T-cell (primary cell): ENCODE results near the gene CMTM7. TPM values are rescaled to one million over a fixed set of nuclear protein-coding genes. Genes with fewer than 3 reads are reported as not detected.
"Not testable (repeated sequence)": the region's sequence is repeated elsewhere in the genome, so short reads cannot be mapped to it uniquely, and the experiment has no call there.

Experiments
- ATAC-seq, 4 experiments: fragments of 200-7000 bp in 3 of 4; fragments of 150-1000 bp in 1 of 4; cut with Tn5 transposase; replicated peaks in 1 of 4; 1 replicate in 3 of 4; 2 replicates in 1 of 4; pipeline ENCODE4 v1.10.0; 2021; ENCODE audit warnings: moderate library complexity in 3 of 4, mild to moderate bottlenecking in 2 of 4, moderate number of reproducible peaks in 1 of 4
- CTCF ChIA-PET, 2 donors: fragments of 300-600 bp; sonication (Branson Sonifier 250); formaldehyde crosslinking; loops; one replicate each; lab custom pipeline; 2022; ENCODE audit warnings: antibody characterized with exemption in 2 of 2; lab: Charles Lee
- POLR2A ChIA-PET, 2 donors: fragments of 300-600 bp; sonication (Branson Sonifier 250); formaldehyde crosslinking; loops; one replicate each; lab custom pipeline; 2022; ENCODE audit warnings: antibody characterized with exemption in 2 of 2; lab: Charles Lee
- DNase-seq, 35 experiments: peaks; one replicate each; pipeline versions ENCODE4 v3.0.0 to v3.0.0-alpha.2; 2013 to 2023
- H3K27ac ChIP-seq: one replicate; pipeline ENCODE4 v1.5.1; 2013; ENCODE audit warnings: low read length
- H3K27me3 ChIP-seq, 2 experiments: replicated peaks in 1 of 2; 1 replicate in 1 of 2; 2 replicates in 1 of 2; pipeline versions ENCODE4 v1.6.1 to v1.7.0; 2013; ENCODE audit warnings: low read length in 1 of 2, mixed read lengths in 1 of 2; ENCODE audit not compliant: control insufficient read depth in 2 of 2, insufficient read depth in 2 of 2; ENCODE audit errors: extremely low read depth in 1 of 2
- H3K36me3 ChIP-seq, 2 donors: 1 replicate in 1 of 2; 2 replicates in 1 of 2; pipeline versions ENCODE4 v1.6.1 to v1.7.0; 2013; ENCODE audit warnings: low read length in 1 of 2; ENCODE audit not compliant: control insufficient read depth in 2 of 2, insufficient read depth in 1 of 2; ENCODE audit errors: extremely low read depth in 1 of 2
- H3K4me1 ChIP-seq, 2 experiments: 1 replicate in 1 of 2; 2 replicates in 1 of 2; pipeline versions ENCODE4 v1.6.1 to v1.7.0; 2013; ENCODE audit warnings: low read length in 2 of 2, mixed read lengths in 1 of 2; ENCODE audit not compliant: insufficient read depth in 2 of 2, control insufficient read depth in 1 of 2; ENCODE audit errors: extremely low read depth in 1 of 2
- H3K4me3 ChIP-seq, 2 donors: 1 replicate in 1 of 2; 2 replicates in 1 of 2; pipeline versions ENCODE4 v1.5.1 to v1.7.0; 2013; ENCODE audit warnings: mild to moderate bottlenecking in 2 of 2, low read length in 1 of 2, moderate library complexity in 1 of 2; ENCODE audit not compliant: control insufficient read depth in 1 of 2; ENCODE audit errors: extremely low read depth in 1 of 2
- H3K9me3 ChIP-seq: 2 replicates; pipeline ENCODE4 v1.7.0; 2013
- H3K27ac Mint-ChIP-seq, 2 donors: one replicate each; pipeline ENCODE4 v1.8.0; 2020 to 2021; ENCODE audit warnings: mild to moderate bottlenecking in 2 of 2, mixed read lengths in 2 of 2
- H3K27me3 Mint-ChIP-seq, 2 donors: one replicate each; pipeline ENCODE4 v1.8.0; 2021 to 2022; ENCODE audit warnings: mixed read lengths in 2 of 2
- H3K36me3 Mint-ChIP-seq: one replicate; pipeline ENCODE4 v1.8.0; 2021; ENCODE audit warnings: mixed read lengths
- H3K4me1 Mint-ChIP-seq, 3 donors: one replicate each; pipeline ENCODE4 v1.8.0; 2020 to 2022; ENCODE audit warnings: mixed read lengths in 3 of 3, mild to moderate bottlenecking in 1 of 3
- H3K4me3 Mint-ChIP-seq, 3 donors: one replicate each; pipeline ENCODE4 v1.8.0; 2020 to 2022; ENCODE audit warnings: mild to moderate bottlenecking in 3 of 3, mixed read lengths in 3 of 3, moderate library complexity in 3 of 3
- H3K9me3 Mint-ChIP-seq, 3 donors: one replicate each; pipeline ENCODE4 v1.8.0; 2020 to 2022; ENCODE audit warnings: mixed read lengths in 3 of 3
- WGBS: methylation state at CpG from one replicate; pipeline ENCODE4 v1.1.5; 2013; ENCODE audit warnings: missing lambda C conversion rate; ENCODE audit not compliant: insufficient coverage; 5-methylcytosine and 5-hydroxymethylcytosine counted together
- total RNA-seq, 35 experiments: library from RNA in 6 of 35; stranded (reverse) in 6 of 35; fragments of 120-200 nt in 1 of 35; gene quantifications; one replicate each; pipeline versions ENCODE4 v1.2.1 to v1.2.4 and lab custom pipeline; 2013 to 2026

Gene CMTM7
- total RNA-seq, 5 donors from 2014 or later (not counting 1 experiment from before 2014, with no cell fraction given) = 40.7 to 56.7 (median 47.8) TPM

DNA sequence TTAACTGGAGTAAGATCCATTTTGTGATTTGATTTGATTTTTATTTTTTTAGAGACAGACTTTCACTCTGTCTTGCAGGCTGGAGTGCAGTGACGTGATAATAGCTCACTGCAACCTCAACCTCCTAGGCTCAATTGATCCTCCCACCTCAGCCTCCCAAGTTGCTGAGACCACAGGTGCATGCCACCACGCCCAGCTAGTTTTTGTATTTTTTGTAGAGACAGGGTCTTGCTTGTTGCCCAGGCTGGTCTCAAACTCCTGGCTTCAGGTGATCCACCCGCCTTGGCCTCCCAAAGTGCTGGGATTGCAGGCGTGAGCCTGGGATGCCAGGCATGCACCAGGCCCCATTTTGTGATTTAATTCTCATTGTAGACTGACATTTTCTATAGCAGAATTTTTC lies 47.8 kb downstream of the CMTM7 start:
- peak overlapping the region in 2 of 3 donors; percentile 51 to 59 for H3K4me3 Mint-ChIP-seq
- H3K27me3 ChIP-seq, DNase-seq, H3K9me3 ChIP-seq, H3K27me3 Mint-ChIP-seq, CTCF ChIA-PET, H3K9me3 Mint-ChIP-seq, H3K4me3 ChIP-seq, H3K36me3 ChIP-seq: not testable (repeated sequence)
- H3K4me1 Mint-ChIP-seq = peaks cover 80 to 91% (median 87%) of the 10 kb centered on the region in 3 donors
- peak overlapping the region; percentile 96 to 97 for H3K27ac Mint-ChIP-seq
- H3K36me3 Mint-ChIP-seq = peaks cover 31% of the 10 kb centered on the region
- POLR2A ChIA-PET = interaction anchor here in 1 of 2 donors (0.6 to 1.1 kb wide), 3 partner anchors 11 to 21 kb away, joined by 3 to 5 read pairs (median 4); no protein-coding TSS in a partner anchor
- no CpG with 5 or more reads among the region's 4 CpGs for WGBS
- peaks cover 17 to 60% of the 10 kb centered on the region in 2 experiments for H3K4me1 ChIP-seq
- ATAC-seq = peak in 3 of 4 experiments; percentile 21 to 23 (median 23)
- H3K27ac ChIP-seq = peak overlapping the region; percentile 38

DNA sequence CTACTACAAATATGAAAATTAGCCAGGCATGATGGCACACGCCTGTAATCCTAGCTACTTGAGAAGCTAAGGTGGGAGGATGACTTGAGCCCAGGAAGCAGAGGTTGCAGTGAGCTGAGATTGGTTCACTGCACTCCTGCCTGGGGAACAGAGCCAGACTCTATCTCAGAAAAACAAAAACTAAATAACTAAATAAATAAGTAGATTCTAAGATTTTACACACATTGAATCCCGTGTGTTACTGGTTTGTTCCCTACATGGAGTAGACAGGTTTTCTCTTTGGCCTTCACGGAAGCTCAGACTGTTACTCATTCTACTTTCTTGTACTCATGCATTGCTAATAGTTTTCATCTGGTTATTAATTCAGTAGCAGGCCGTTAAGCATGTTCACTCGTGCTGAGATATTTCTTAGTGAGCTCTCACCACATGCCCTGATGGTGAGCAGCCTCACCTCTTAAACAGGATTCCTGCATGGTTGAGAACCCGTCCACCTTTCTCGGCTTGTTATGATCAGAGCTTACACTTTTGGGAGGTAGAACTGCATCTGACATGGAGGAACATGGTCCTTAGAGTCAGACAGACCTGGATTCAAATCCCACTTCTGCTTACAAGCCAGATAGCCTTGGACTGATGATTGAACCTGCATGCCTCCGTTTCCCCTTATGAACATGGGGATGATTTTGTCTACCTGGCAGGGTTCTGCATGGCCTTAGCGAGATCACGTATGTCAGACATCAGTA lies 49.1 kb downstream of the CMTM7 start:
- Histone ChIP-seq H3K27ac (no peak overlapping the region), H3K36me3 (peaks cover 5 to 10% of the 10 kb centered on the region in 2 donors), H3K9me3 (no peaks in the 10 kb centered on the region), H3K27me3 (no peaks in the 10 kb centered on the region), H3K4me3 (no peak overlapping the region), H3K4me1 (peaks cover 15 to 57% of the 10 kb centered on the region in 2 experiments)
- ATAC-seq (no peak), DNase-seq (no peak)
- WGBS = 100% methylated on average over 6 of the region's 10 CpGs
- no peak overlapping the region for H3K4me3 Mint-ChIP-seq
- no peaks in the 10 kb centered on the region for H3K27me3 Mint-ChIP-seq
- H3K9me3 Mint-ChIP-seq = no peaks in the 10 kb centered on the region
- ChIA-PET POLR2A (interaction anchor here in 1 of 2 donors (0.5 kb wide), 1 partner anchor 11 kb away, joined by 7 read pairs; no protein-coding TSS in a partner anchor), CTCF (interaction anchor here (0.7 to 0.9 kb wide), 2 partner anchors 9 to 32 kb away, joined by 3 to 4 read pairs; no protein-coding TSS in a partner anchor)
- H3K36me3 Mint-ChIP-seq = peaks cover 39% of the 10 kb centered on the region
- peaks cover 78 to 88% (median 87%) of the 10 kb centered on the region in 3 donors for H3K4me1 Mint-ChIP-seq
- H3K27ac Mint-ChIP-seq = peak overlapping the region; percentile 64 to 97

DNA sequence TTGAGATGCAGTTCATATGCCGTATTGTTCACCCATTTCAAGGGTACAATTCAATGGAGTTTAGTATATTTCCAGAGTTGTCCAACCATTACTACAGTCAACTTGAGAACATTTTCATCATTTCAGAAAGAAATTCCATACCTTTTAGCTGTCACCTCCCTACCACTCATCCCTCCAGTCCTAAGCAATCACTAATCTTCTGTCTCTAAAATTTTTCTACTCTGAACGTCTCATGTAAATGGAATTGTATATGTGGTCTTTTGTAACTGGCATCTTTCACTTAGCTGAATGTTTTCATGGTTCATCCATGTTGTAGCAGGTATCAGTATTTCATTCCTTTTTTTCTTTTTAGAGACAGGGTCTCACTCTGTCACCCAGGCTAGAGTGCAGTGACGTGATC lies 51.1 kb downstream of the CMTM7 start:
- peaks cover 5 to 10% of the 10 kb centered on the region in 2 donors for H3K36me3 ChIP-seq
- no peaks in the 10 kb centered on the region for H3K9me3 ChIP-seq
- ChIA-PET POLR2A (interaction anchor here in 1 of 2 donors (0.7 kb wide), 1 partner anchor 81 kb away, joined by 3 read pairs; no protein-coding TSS in a partner anchor), CTCF (interaction anchor here in 1 of 2 donors (1.0 kb wide), 1 partner anchor 154 kb away, joined by 3 read pairs; no protein-coding TSS in a partner anchor)
- Mint-ChIP-seq H3K9me3 (no peaks in the 10 kb centered on the region), H3K4me3 (no peak overlapping the region), H3K27ac (peak overlapping the region; percentile 77 to 97), H3K36me3 (peaks cover 59% of the 10 kb centered on the region), H3K27me3 (no peaks in the 10 kb centered on the region), H3K4me1 (peaks cover 83 to 90% (median 88%) of the 10 kb centered on the region in 3 donors)
- H3K4me3 ChIP-seq = no peak overlapping the region
- H3K27ac ChIP-seq = no peak overlapping the region
- H3K27me3 ChIP-seq = no peaks in the 10 kb centered on the region
- ATAC-seq = no peak
- no peak for DNase-seq
- H3K4me1 ChIP-seq = peaks cover 14 to 41% of the 10 kb centered on the region in 2 experiments
- WGBS = no CpG with 5 or more reads among the region's 3 CpGs

DNA sequence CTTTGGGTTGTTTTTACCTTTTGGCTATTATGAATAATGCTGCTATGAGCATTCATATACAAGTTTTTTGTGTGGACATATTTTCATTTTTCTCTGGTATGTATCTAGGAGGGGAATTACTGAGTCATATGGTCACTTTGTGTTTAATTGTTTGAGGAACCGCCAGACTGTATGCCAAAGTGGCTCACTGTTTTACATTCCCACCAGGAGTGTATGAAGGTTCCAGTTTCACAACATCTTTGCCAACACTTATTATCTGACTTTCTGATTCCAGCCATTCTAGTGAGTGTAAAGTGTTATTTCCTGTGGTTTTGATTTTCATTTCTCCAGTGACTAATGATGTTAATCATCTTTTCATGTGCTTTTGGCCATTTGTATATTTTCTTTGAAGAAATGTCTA lies 51.8 kb downstream of the CMTM7 start:
- WGBS = no CpG with 5 or more reads among the region's 1 CpG
- Histone ChIP-seq H3K9me3 (no peaks in the 10 kb centered on the region), H3K36me3 (peaks cover 5 to 17% of the 10 kb centered on the region in 2 donors), H3K4me1 (peaks cover 10 to 35% of the 10 kb centered on the region in 2 experiments), H3K27me3 (no peaks in the 10 kb centered on the region), H3K4me3 (no peak overlapping the region), H3K27ac (no peak overlapping the region)
- no peaks in the 10 kb centered on the region for H3K27me3 Mint-ChIP-seq
- H3K4me3 Mint-ChIP-seq = peak overlapping the region in 1 of 3 donors; percentile 1
- H3K27ac Mint-ChIP-seq = peak overlapping the region; percentile 77 to 97
- peaks cover 83 to 90% (median 88%) of the 10 kb centered on the region in 3 donors for H3K4me1 Mint-ChIP-seq
- H3K36me3 Mint-ChIP-seq = peaks cover 66% of the 10 kb centered on the region
- DNase-seq = no peak
- ChIA-PET CTCF (interaction anchor here (0.7 to 1.5 kb wide), 5 partner anchors 11 to 154 kb away, joined by 3 to 4 read pairs (median 3); no protein-coding TSS in a partner anchor), POLR2A (interaction anchor here in 1 of 2 donors (0.7 kb wide), 2 partner anchors 10 to 40 kb away, joined by 3 to 4 read pairs; no protein-coding TSS in a partner anchor)
- no peaks in the 10 kb centered on the region for H3K9me3 Mint-ChIP-seq
- peak in 1 of 4 experiments; percentile 40 for ATAC-seq

DNA sequence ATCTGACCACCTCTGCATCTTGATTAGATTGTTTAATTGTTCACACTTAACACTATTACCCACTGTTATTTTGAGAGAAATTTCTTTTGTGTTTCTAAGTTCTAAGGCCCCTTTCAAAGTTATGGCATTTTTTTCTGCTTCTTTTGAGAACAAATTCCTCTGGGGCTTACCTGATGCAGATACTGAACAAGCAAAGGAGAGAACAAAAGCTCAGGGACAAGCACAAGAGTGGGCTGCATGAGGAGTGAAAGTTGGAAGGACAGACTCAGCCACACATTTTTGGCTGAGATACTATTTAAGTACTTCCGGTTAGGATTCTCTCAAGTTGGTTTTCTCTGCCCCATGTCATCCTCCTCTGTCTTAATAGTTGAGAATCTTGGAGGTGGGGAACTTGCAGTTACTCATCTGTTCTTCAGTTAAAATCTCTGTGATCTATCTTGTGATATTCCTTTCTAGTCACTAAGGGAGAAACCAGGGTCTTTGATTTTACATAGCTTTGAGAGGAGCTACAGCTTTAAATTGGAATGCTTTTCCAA lies 56.3 kb downstream of the CMTM7 start:
- H3K4me3 ChIP-seq = no peak overlapping the region
- peaks cover 55 to 65% (median 61%) of the 10 kb centered on the region in 3 donors for H3K4me1 Mint-ChIP-seq
- no peaks in the 10 kb centered on the region for H3K9me3 ChIP-seq
- H3K27me3 Mint-ChIP-seq = no peaks in the 10 kb centered on the region
- no peak overlapping the region for H3K27ac ChIP-seq
- H3K4me1 ChIP-seq = peaks cover 4 to 6% of the 10 kb centered on the region in 2 experiments
- no peak for DNase-seq
- POLR2A ChIA-PET = interaction anchor here (0.5 to 1.3 kb wide), 2 partner anchors 9 to 20 kb away, joined by 4 read pairs; no protein-coding TSS in a partner anchor
- no peaks in the 10 kb centered on the region for H3K9me3 Mint-ChIP-seq
- no peaks in the 10 kb centered on the region for H3K27me3 ChIP-seq
- peaks cover 74% of the 10 kb centered on the region for H3K36me3 Mint-ChIP-seq
- CTCF ChIA-PET = interaction anchor here in 1 of 2 donors (0.8 to 1.3 kb wide), 2 partner anchors 20 to 21 kb away, joined by 3 to 10 read pairs; no protein-coding TSS in a partner anchor
- no CpG with 5 or more reads among the region's 1 CpG for WGBS
- H3K27ac Mint-ChIP-seq = peak overlapping the region; percentile 47 to 53
- no peak for ATAC-seq
- H3K4me3 Mint-ChIP-seq = no peak overlapping the region
- H3K36me3 ChIP-seq = peaks cover 0 to 49% of the 10 kb centered on the region in 2 donors
